ENCODE results near the gene CHP1.

DNA sequence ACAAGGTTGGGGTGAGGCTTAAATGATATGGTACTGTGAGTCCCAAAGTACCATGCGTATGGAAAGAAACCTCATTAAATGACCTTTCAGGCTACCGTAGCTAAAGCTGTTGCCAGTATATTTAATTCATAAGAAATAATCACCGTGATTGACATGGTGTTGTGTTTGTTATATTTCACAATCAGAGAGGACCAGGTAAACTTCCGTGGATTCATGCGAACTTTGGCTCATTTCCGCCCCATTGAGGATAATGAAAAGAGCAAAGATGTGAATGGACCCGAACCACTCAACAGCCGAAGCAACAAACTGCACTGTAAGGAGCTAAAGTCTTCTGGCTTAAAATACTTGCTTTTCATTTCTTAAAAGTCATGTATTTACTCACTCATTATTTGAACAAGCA lies 31.5 kb downstream of the CHP1 start:
- no peak for TF ChIP-seq CREB1 (CRISPR knock-in tag; IDR thresholded peaks at IDR 0.05)
- TF ChIP-seq, protein P1, sequence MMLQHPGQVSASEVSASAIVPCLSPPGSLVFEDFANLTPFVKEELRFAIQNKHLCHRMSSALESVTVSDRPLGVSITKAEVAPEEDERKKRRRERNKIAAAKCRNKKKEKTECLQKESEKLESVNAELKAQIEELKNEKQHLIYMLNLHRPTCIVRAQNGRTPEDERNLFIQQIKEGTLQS (CRISPR knock-in tag; conservative IDR thresholded peaks at IDR 0.05), result no peak
- no peak for TF ChIP-seq ZNF121 (CRISPR knock-in tag; IDR thresholded peaks at IDR 0.05)
- no peak for TF ChIP-seq FOXJ3 (CRISPR knock-in tag; IDR thresholded peaks at IDR 0.05; ENCODE audit: borderline replicate concordance)
- TF ChIP-seq CTCF (IDR thresholded peaks at IDR 0.05), result no peak
